Caco-2 (cell line): ENCODE data around the gene PRR20A. TPM values are rescaled to one million over a fixed set of nuclear protein-coding genes. Genes with fewer than 3 reads are reported as not detected.
"Not testable (repeated sequence)": the region's sequence is repeated elsewhere in the genome, so short reads cannot be mapped to it uniquely, and the experiment has no call there.

Experiments
- BruUV-seq: library from RNA; stranded (reverse); fragments of 400-500 nt; replicated peaks from 2 replicates; lab custom pipeline; 2021; lab: Mats Ljungman, UMichigan
- CTCF ChIA-PET: fragments of 300-600 bp; sonication (Branson Sonifier 250); formaldehyde crosslinking; loops from one replicate; lab custom pipeline; 2022; ENCODE audit warnings: antibody characterized with exemption; lab: Charles Lee
- POLR2A ChIA-PET: fragments of 300-600 bp; sonication (Branson Sonifier 250); formaldehyde crosslinking; loops from one replicate; lab custom pipeline; 2022; ENCODE audit warnings: antibody characterized with exemption; lab: Charles Lee
- DNase-seq, 2 experiments: peaks; one replicate each; pipeline versions ENCODE4 v3.0.0 to v3.0.0-alpha.2; 2020 to 2022
- H3K27me3 ChIP-seq: replicated peaks from 2 replicates; pipeline ENCODE4 v1.6.0; 2011; ENCODE audit warnings: low read length; ENCODE audit not compliant: control insufficient read depth, insufficient read depth
- H3K36me3 ChIP-seq: 2 replicates; pipeline ENCODE4 v1.5.1; 2011; ENCODE audit warnings: low read length; ENCODE audit not compliant: control insufficient read depth, insufficient read depth
- H3K4me1 ChIP-seq: fragments of 250-450 bp; sonication (Bioruptor Pico); 2 replicates; pipeline ENCODE4 v1.5.1; 2020; ENCODE audit warnings: mild to moderate bottlenecking
- H3K4me3 ChIP-seq: 2 replicates; pipeline ENCODE4 v1.5.1; 2011; ENCODE audit warnings: low read depth, mild to moderate bottlenecking, control low read depth, low read length
- H3K9me3 ChIP-seq: fragments of 250-450 bp; sonication (Bioruptor Pico); 2 replicates; pipeline ENCODE4 v1.5.1; 2020; ENCODE audit warnings: mild to moderate bottlenecking, moderate library complexity
- H3K27ac Mint-ChIP-seq: one replicate; pipeline ENCODE4 v1.8.0; 2022; ENCODE audit warnings: mixed read lengths; ENCODE audit not compliant: unreplicated experiment
- H3K27me3 Mint-ChIP-seq: one replicate; pipeline ENCODE4 v1.8.0; 2022; ENCODE audit warnings: mixed read lengths; ENCODE audit not compliant: insufficient read depth, unreplicated experiment
- H3K36me3 Mint-ChIP-seq: one replicate; pipeline ENCODE4 v1.8.0; 2022; ENCODE audit warnings: mild to moderate bottlenecking, mixed read lengths; ENCODE audit not compliant: insufficient read depth, unreplicated experiment
- H3K4me1 Mint-ChIP-seq: one replicate; pipeline ENCODE4 v1.8.0; 2022; ENCODE audit warnings: low read depth, mixed read lengths; ENCODE audit not compliant: unreplicated experiment
- H3K4me3 Mint-ChIP-seq: one replicate; pipeline ENCODE4 v1.8.0; 2022; ENCODE audit warnings: mild to moderate bottlenecking, moderate library complexity, mixed read lengths; ENCODE audit not compliant: unreplicated experiment
- H3K9me3 Mint-ChIP-seq: one replicate; pipeline ENCODE4 v1.8.0; 2022; ENCODE audit warnings: mixed read lengths; ENCODE audit not compliant: unreplicated experiment
- intact Hi-C: fragments of 100-400 bp; cut with micrococcal nuclease; formaldehyde crosslinking; loops from one replicate; pipeline ENCODE4 v1.10.0; 2022; ENCODE audit not compliant: unreplicated experiment
- total RNA-seq: library from RNA; stranded (reverse); gene quantifications from 2 replicates; pipeline ENCODE4 v1.2.3, GENCODE V29; 2022
- TF ChIP-seq, protein P1 (sequence below), 2 experiments: fragments of 200-600 bp in 1 of 2; IDR thresholded peaks; 1 replicate in 1 of 2; 2 replicates in 1 of 2; pipeline versions ENCODE4 v1.5.1 to v1.8.0; 2011 to 2022; ENCODE audit warnings: antibody characterized with exemption in 1 of 2, control low read depth in 1 of 2, inconsistent platforms in 1 of 2, low read depth in 1 of 2, low read length in 1 of 2, mild to moderate bottlenecking in 1 of 2, moderate library complexity in 1 of 2; ENCODE audit not compliant: insufficient read depth in 1 of 2, severe bottlenecking in 1 of 2, unreplicated experiment in 1 of 2

Gene PRR20A
- total RNA-seq, 1 experiment from 2014 or later = not detected

DNA sequence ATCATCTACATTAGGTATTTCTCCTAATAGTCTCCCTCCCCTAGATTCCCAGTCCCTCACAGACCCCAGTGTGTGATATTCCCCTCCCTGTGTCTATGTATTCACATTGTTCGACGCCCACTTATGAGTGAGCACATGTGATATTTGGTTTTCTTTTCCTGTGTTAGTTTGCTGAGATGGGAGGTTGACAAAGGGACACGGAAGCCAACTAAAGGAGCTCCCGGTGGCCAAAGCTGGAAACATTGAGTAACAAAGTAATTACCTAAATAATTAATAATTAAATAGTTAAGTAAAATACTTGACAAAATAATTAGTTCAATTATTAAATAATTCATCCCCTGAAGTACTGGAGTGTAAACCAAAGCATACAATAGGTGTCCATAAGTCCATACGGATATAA lies 1.7 kb upstream of the PRR20A start:
- no peaks in the 10 kb centered on the region for H3K36me3 ChIP-seq
- TF ChIP-seq, protein P1, sequence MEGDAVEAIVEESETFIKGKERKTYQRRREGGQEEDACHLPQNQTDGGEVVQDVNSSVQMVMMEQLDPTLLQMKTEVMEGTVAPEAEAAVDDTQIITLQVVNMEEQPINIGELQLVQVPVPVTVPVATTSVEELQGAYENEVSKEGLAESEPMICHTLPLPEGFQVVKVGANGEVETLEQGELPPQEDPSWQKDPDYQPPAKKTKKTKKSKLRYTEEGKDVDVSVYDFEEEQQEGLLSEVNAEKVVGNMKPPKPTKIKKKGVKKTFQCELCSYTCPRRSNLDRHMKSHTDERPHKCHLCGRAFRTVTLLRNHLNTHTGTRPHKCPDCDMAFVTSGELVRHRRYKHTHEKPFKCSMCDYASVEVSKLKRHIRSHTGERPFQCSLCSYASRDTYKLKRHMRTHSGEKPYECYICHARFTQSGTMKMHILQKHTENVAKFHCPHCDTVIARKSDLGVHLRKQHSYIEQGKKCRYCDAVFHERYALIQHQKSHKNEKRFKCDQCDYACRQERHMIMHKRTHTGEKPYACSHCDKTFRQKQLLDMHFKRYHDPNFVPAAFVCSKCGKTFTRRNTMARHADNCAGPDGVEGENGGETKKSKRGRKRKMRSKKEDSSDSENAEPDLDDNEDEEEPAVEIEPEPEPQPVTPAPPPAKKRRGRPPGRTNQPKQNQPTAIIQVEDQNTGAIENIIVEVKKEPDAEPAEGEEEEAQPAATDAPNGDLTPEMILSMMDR (IDR thresholded peaks at IDR 0.05; ENCODE audit: insufficient read depth in 1 of 2, low read depth in 1 of 2, low read length in 1 of 2, severe bottlenecking in 1 of 2, unreplicated experiment in 1 of 2) = no peak
- Mint-ChIP-seq H3K4me3 (no peak overlapping the region), H3K4me1 (no peaks in the 10 kb centered on the region), H3K27ac (no peak overlapping the region), H3K36me3 (no peaks in the 10 kb centered on the region), H3K27me3 (no peaks in the 10 kb centered on the region), H3K9me3 (no peaks in the 10 kb centered on the region)
- H3K9me3 ChIP-seq = no peaks in the 10 kb centered on the region
- no peak for DNase-seq
- no TSS peak for BruUV-seq
- no peaks in the 10 kb centered on the region for H3K27me3 ChIP-seq
- H3K4me3 ChIP-seq = no peak overlapping the region
- H3K4me1 ChIP-seq = no peaks in the 10 kb centered on the region
- intact Hi-C loops = no loop called here
- POLR2A ChIA-PET = no interaction called here
- CTCF ChIA-PET = no interaction called here

DNA sequence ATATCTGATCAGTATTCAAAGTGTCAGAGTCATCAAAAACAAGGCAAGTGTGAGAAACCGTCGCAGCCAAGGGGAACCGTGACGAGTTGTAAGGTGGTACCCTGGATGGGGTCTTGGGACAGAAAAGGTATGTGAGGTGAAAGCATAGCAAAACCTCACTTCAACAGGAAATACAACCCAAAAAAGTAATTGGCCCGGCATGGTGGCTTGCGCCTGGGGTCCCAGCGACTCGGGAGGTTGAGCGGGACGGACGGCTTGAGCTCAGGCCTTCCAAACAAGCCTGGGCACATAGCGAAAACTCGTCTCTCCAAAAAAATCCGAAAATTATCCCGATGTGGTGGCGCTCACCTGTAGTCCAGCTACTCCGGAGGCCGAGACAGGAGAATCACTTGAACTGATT lies 937 bp upstream of the PRR20A start:
- H3K27me3 ChIP-seq, H3K4me3 Mint-ChIP-seq, H3K27me3 Mint-ChIP-seq, intact Hi-C loops, DNase-seq, POLR2A ChIA-PET, H3K9me3 Mint-ChIP-seq, H3K36me3 Mint-ChIP-seq, H3K4me1 ChIP-seq, H3K36me3 ChIP-seq, H3K27ac Mint-ChIP-seq, H3K9me3 ChIP-seq, H3K4me1 Mint-ChIP-seq, BruUV-seq, H3K4me3 ChIP-seq, CTCF ChIA-PET: not testable (repeated sequence)

DNA sequence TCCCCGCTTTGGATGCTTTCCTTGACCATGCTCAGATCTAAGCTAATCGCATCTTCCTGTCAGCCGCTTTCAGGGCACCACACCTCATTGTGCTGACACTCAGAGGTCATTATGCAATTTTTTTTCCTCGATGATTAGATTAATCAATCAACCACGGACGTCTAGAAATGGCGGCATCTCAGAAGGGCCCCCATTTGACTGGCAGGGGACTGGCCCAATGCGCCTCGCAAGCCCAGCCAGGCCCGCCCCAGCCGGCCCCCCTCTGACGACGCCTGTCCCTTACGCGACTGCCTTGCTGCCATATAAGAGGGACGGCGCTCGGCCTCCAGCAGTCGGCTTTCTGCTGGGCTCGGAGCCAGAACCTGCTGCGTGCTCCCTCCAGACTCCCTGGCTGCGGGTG lies 6.5 kb downstream of the PRR20A start, which contains the start of gene PRR20B:
PRR20B (plus strand) TSS at position 301 of the 400 bp plus-strand sequence. CDS start 387 bp downstream, outside the sequence.
- CTCF ChIA-PET, H3K36me3 ChIP-seq, POLR2A ChIA-PET, H3K27me3 ChIP-seq, H3K4me1 ChIP-seq, BruUV-seq, H3K4me3 Mint-ChIP-seq, intact Hi-C loops, H3K4me1 Mint-ChIP-seq, H3K9me3 Mint-ChIP-seq, H3K27ac Mint-ChIP-seq, H3K4me3 ChIP-seq, H3K9me3 ChIP-seq, H3K27me3 Mint-ChIP-seq, H3K36me3 Mint-ChIP-seq, DNase-seq: not testable (repeated sequence)

DNA sequence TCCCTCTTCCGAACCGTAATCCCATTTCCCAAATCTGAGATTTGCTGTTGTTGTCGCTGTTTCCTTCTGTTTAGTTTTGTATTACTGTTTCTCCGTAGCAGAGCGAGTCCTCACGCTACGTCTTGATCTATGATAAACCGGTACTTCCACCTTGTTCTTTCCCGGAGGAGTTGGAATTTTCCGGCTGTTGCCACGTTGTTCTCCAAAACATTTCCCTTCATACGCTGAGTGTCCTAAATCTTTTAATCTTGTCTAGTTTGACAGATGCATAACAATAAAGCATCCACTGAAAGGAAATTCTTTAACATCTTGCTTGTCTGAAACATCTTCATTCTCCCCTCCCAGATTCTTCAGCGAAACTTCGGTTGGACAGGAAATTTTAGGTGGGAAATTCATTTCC lies 7.4 kb downstream of the PRR20A start:
- H3K36me3 ChIP-seq, H3K9me3 Mint-ChIP-seq, CTCF ChIA-PET, H3K27me3 ChIP-seq, H3K27ac Mint-ChIP-seq, H3K27me3 Mint-ChIP-seq, intact Hi-C loops, POLR2A ChIA-PET, H3K4me1 Mint-ChIP-seq, H3K4me3 Mint-ChIP-seq, H3K9me3 ChIP-seq, H3K4me3 ChIP-seq, H3K36me3 Mint-ChIP-seq, BruUV-seq, H3K4me1 ChIP-seq: not testable (repeated sequence)
- DNase-seq = peak in 1 of 2 experiments; percentile 2

DNA sequence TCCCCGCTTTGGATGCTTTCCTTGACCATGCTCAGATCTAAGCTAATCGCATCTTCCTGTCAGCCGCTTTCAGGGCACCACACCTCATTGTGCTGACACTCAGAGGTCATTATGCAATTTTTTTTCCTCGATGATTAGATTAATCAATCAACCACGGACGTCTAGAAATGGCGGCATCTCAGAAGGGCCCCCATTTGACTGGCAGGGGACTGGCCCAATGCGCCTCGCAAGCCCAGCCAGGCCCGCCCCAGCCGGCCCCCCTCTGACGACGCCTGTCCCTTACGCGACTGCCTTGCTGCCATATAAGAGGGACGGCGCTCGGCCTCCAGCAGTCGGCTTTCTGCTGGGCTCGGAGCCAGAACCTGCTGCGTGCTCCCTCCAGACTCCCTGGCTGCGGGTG lies 13.0 kb downstream of the PRR20A start, which contains the start of gene PRR20C:
PRR20C (plus strand) TSS at position 301 of the 400 bp plus-strand sequence. CDS start 387 bp downstream, outside the sequence.
- H3K9me3 Mint-ChIP-seq, CTCF ChIA-PET, H3K27me3 ChIP-seq, H3K4me1 ChIP-seq, H3K27me3 Mint-ChIP-seq, H3K9me3 ChIP-seq, H3K4me3 Mint-ChIP-seq, H3K36me3 Mint-ChIP-seq, POLR2A ChIA-PET, H3K27ac Mint-ChIP-seq, H3K36me3 ChIP-seq, H3K4me3 ChIP-seq, DNase-seq, BruUV-seq, intact Hi-C loops, H3K4me1 Mint-ChIP-seq: not testable (repeated sequence)

DNA sequence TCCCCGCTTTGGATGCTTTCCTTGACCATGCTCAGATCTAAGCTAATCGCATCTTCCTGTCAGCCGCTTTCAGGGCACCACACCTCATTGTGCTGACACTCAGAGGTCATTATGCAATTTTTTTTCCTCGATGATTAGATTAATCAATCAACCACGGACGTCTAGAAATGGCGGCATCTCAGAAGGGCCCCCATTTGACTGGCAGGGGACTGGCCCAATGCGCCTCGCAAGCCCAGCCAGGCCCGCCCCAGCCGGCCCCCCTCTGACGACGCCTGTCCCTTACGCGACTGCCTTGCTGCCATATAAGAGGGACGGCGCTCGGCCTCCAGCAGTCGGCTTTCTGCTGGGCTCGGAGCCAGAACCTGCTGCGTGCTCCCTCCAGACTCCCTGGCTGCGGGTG lies 19.6 kb downstream of the PRR20A start, which contains the start of gene PRR20D:
PRR20D (plus strand) TSS at position 301 of the 400 bp plus-strand sequence. CDS start 387 bp downstream, outside the sequence.
- BruUV-seq, H3K4me1 ChIP-seq, H3K27ac Mint-ChIP-seq, intact Hi-C loops, H3K4me1 Mint-ChIP-seq, H3K36me3 ChIP-seq, POLR2A ChIA-PET, H3K27me3 ChIP-seq, H3K36me3 Mint-ChIP-seq, H3K4me3 ChIP-seq, DNase-seq, H3K4me3 Mint-ChIP-seq, CTCF ChIA-PET, H3K9me3 ChIP-seq, H3K27me3 Mint-ChIP-seq, H3K9me3 Mint-ChIP-seq: not testable (repeated sequence)
